Loucy (cell line): ENCODE data around the gene NR2F1-AS1.

Experiments
- CTCF ChIP-seq: fragments of 200-600 bp; sonication (generic); conservative IDR thresholded peaks from 2 replicates; pipeline ENCODE4 v1.5.1; 2014; ENCODE audit warnings: mild to moderate bottlenecking, antibody characterized with exemption, low read length
- EZH2phosphoT487 ChIP-seq: fragments of 200-600 bp; IDR thresholded peaks from 2 replicates; pipeline ENCODE4 v1.6.1; 2018; ENCODE audit warnings: antibody characterized with exemption, mild to moderate bottlenecking, moderate library complexity, borderline replicate concordance

GRCh38 chr5:93417490-93417889 lies 163.5 kb downstream of the NR2F1-AS1 start:
- TF ChIP-seq CTCF, result no peak
- TF ChIP-seq EZH2phosphoT487, result no peak
